Neural cell (in vitro differentiated cells): ENCODE results near the gene MYO9B. TPM values are rescaled to one million over a fixed set of nuclear protein-coding genes. Genes with fewer than 3 reads are reported as not detected.

Source experiments
- H2AFZ ChIP-seq: fragments of 200-600, 300-800 bp; sonication (generic), shearing (Covaris generic); 2 replicates; pipeline ENCODE4 v1.6.0; 2014; ENCODE audit warnings: low read depth, mild to moderate bottlenecking, antibody characterized with exemption, low read length, moderate library complexity
- H3F3A ChIP-seq: fragments of 200-600 bp; shearing (Covaris generic); 2 replicates; pipeline ENCODE4 v1.6.1; 2016; ENCODE audit warnings: mild to moderate bottlenecking, moderate library complexity, mixed read lengths, antibody characterized with exemption, low read length; ENCODE audit not compliant: insufficient read depth, poor library complexity, severe bottlenecking
- H3K27ac ChIP-seq: fragments of 200-600, 300-800 bp; sonication (generic), shearing (Covaris generic); 2 replicates; pipeline ENCODE4 v1.5.1; 2014; ENCODE audit warnings: mild to moderate bottlenecking, low read length, moderate library complexity
- H3K27me3 ChIP-seq: fragments of 300-800, 200-600 bp; sonication (generic), shearing (Covaris generic); 2 replicates; pipeline ENCODE4 v1.6.0; 2014; ENCODE audit warnings: mild to moderate bottlenecking, low read depth, low read length, moderate library complexity; ENCODE audit not compliant: insufficient read depth
- H3K36me3 ChIP-seq: fragments of 300-800, 200-600 bp; sonication (generic), shearing (Covaris generic); 2 replicates; pipeline ENCODE4 v1.5.1; 2014; ENCODE audit warnings: mild to moderate bottlenecking, antibody characterized with exemption, low read length, moderate library complexity; ENCODE audit not compliant: insufficient read depth
- H3K4me2 ChIP-seq: fragments of 300-800, 200-600 bp; sonication (generic), shearing (Covaris generic); 2 replicates; pipeline ENCODE4 v1.6.0; 2014; ENCODE audit warnings: mild to moderate bottlenecking, low read length
- H3K4me3 ChIP-seq: fragments of 300-800, 200-600 bp; sonication (generic), shearing (Covaris generic); 2 replicates; pipeline ENCODE4 v1.5.1; 2014; ENCODE audit warnings: mild to moderate bottlenecking, low read length, moderate library complexity
- H3K79me2 ChIP-seq: fragments of 200-600 bp; shearing (Covaris generic); replicated peaks from 2 replicates; pipeline ENCODE4 v1.6.0; 2014; ENCODE audit warnings: mild to moderate bottlenecking, low read length, moderate library complexity; ENCODE audit not compliant: insufficient read depth
- H3K9ac ChIP-seq: fragments of 300-800, 200-600 bp; sonication (generic), shearing (Covaris generic); 2 replicates; pipeline ENCODE4 v1.6.1; 2016; ENCODE audit warnings: mild to moderate bottlenecking, low read length, mixed read lengths
- H3K9me2 ChIP-seq: fragments of 200-600 bp; shearing (Covaris generic); 2 replicates; pipeline ENCODE4 v1.6.1; 2016; ENCODE audit warnings: mild to moderate bottlenecking, low read length, mixed read lengths; ENCODE audit not compliant: insufficient read depth
- H3K9me3 ChIP-seq: fragments of 200-600, 300-800 bp; sonication (generic), shearing (Covaris generic); 2 replicates; pipeline ENCODE4 v1.6.1; 2016; ENCODE audit warnings: mild to moderate bottlenecking, mixed run types, low read length, moderate library complexity, mixed read lengths
- H4K20me1 ChIP-seq: fragments of 200-600 bp; shearing (Covaris generic); 2 replicates; pipeline ENCODE4 v1.6.1; 2016; ENCODE audit warnings: mild to moderate bottlenecking, mixed run types; ENCODE audit not compliant: insufficient read depth
- CTCF ChIP-seq: fragments of 450-650 bp; IDR thresholded peaks from 2 replicates; pipeline ENCODE4 v1.5.1; 2014; ENCODE audit warnings: antibody characterized with exemption, mild to moderate bottlenecking, moderate library complexity; ENCODE audit not compliant: poor library complexity, severe bottlenecking
- EP300 ChIP-seq: fragments of 450-650 bp; conservative IDR thresholded peaks from 2 replicates; pipeline ENCODE4 v1.6.1; 2014; ENCODE audit warnings: antibody characterized with exemption, mild to moderate bottlenecking, moderate library complexity; ENCODE audit not compliant: poor library complexity, severe bottlenecking
- EZH2 ChIP-seq: fragments of 200-600, 300-800 bp; shearing (Covaris generic), sonication (generic); IDR thresholded peaks from 2 replicates; pipeline ENCODE4 v1.6.1; 2014; ENCODE audit warnings: antibody characterized with exemption, low read length, borderline replicate concordance, mild to moderate bottlenecking; ENCODE audit not compliant: insufficient read depth, poor library complexity, severe bottlenecking
- MXI1 ChIP-seq: fragments of 450-650 bp; conservative IDR thresholded peaks from 2 replicates; pipeline ENCODE4 v1.6.1; 2014; ENCODE audit warnings: antibody characterized with exemption, mild to moderate bottlenecking; ENCODE audit not compliant: poor library complexity, severe bottlenecking
- POLR2AphosphoS5 ChIP-seq: IDR thresholded peaks from 2 replicates; pipeline ENCODE4 v1.6.1; 2012
- RAD21 ChIP-seq: fragments of 450-650 bp; conservative IDR thresholded peaks from 2 replicates; pipeline ENCODE4 v1.6.1; 2014; ENCODE audit warnings: antibody characterized with exemption, mild to moderate bottlenecking, moderate library complexity
- REST ChIP-seq: IDR thresholded peaks from 2 replicates; pipeline ENCODE4 v1.6.1; 2012; ENCODE audit warnings: borderline replicate concordance
- SMC3 ChIP-seq: fragments of 450-650 bp; conservative IDR thresholded peaks from 2 replicates; pipeline ENCODE4 v1.6.1; 2014; ENCODE audit warnings: antibody characterized with exemption, mild to moderate bottlenecking, moderate library complexity; ENCODE audit not compliant: poor library complexity
- TAF1 ChIP-seq: IDR thresholded peaks from 2 replicates; pipeline ENCODE4 v1.6.1; 2012; ENCODE audit warnings: low read depth
- polyA plus RNA-seq: library from polyadenylated mRNA; depleted of rRNA; stranded (reverse); fragments of >200 nt; gene quantifications from 2 replicates; pipeline ENCODE4 v1.2.3, GENCODE V29; 2014

MYO9B gene
- polyA plus RNA-seq, 1 donor from 2014 or later: 27.2 TPM

GRCh38 chr19:17026706-17027534, 48.7 kb upstream of the MYO9B start, which contains the start of gene CPAMD8:
TSS of gene CPAMD8 (minus strand) at chr19:17026810. CDS start at chr19:17026642, 168 bp downstream.
- H3F3A ChIP-seq: no peaks in the 10 kb centered on the region
- no peaks in the 10 kb centered on the region for H3K79me2 ChIP-seq
- TF ChIP-seq EZH2 (no peak), MXI1 (peak; percentile 1)
- H3K9me2 ChIP-seq: no peaks in the 10 kb centered on the region
- no peaks in the 10 kb centered on the region for H3K36me3 ChIP-seq
- peaks cover 11% of the 10 kb centered on the region for H3K9me3 ChIP-seq
- H3K27ac ChIP-seq: no peak within 1 kb of the TSS
- H3K4me3 ChIP-seq: peak within 1 kb of the TSS; percentile 63
- peak within 1 kb of the TSS; percentile 9 for H3K9ac ChIP-seq
- no peak within 1 kb of the TSS for H3K4me2 ChIP-seq
- H3K27me3 ChIP-seq: peaks cover 16% of the 10 kb centered on the region
- no peaks in the 10 kb centered on the region for H4K20me1 ChIP-seq
- no peak within 1 kb of the TSS for H2AFZ ChIP-seq

- TF ChIP-seq CTCF (no peak), EP300 (no peak), EZH2 (no peak), RAD21 (no peak), TAF1 (no peak), POLR2AphosphoS5 (no peak), SMC3 (no peak), REST (no peak), MXI1 (no peak)
- Histone ChIP-seq H3K79me2 (no peaks in the 10 kb centered on the region), H3K4me2 (no peak overlapping the region), H2AFZ (no peak overlapping the region), H3K27me3 (peaks cover 16% of the 10 kb centered on the region), H3K36me3 (no peaks in the 10 kb centered on the region), H3K4me3 (no peak overlapping the region), H3K9me2 (no peaks in the 10 kb centered on the region), H3F3A (no peaks in the 10 kb centered on the region), H3K9me3 (peaks cover 11% of the 10 kb centered on the region), H3K27ac (no peak overlapping the region), H3K9ac (no peak overlapping the region), H4K20me1 (no peaks in the 10 kb centered on the region)
Observed at GRCh38 chr19:17027535-17027975, 48.0 kb upstream of the MYO9B start.
